Left forelimb (tissue), 1 donor: ENCODE data around the gene TMEM18.

Experiments used
- DNase-seq: peaks from one replicate; pipeline ENCODE4 v3.0.0-alpha.2; 2018; ENCODE audit warnings: low spot score

The TMEM18 gene

GRCh38 chr2:633371-633770 is 43.8 kb downstream of the TMEM18 start:
- peak; percentile 26 for DNase-seq

GRCh38 chr2:632471-632870 is 44.7 kb downstream of the TMEM18 start:
- no peak for DNase-seq

- DNase-seq, result no peak
These were observed 45.5 kb downstream of the TMEM18 start for GRCh38 chr2:631741-632140.

- DNase-seq, result no peak
These were observed 46.5 kb downstream of the TMEM18 start for GRCh38 chr2:630451-631320.

- no peak for DNase-seq
These were observed 47.2 kb downstream of the TMEM18 start for GRCh38 chr2:629961-630360.

- DNase-seq, result no peak
These were observed 48.6 kb downstream of the TMEM18 start for GRCh38 chr2:628651-629050.

- DNase-seq, result peak; percentile 25
These were observed 49.2 kb downstream of the TMEM18 start for GRCh38 chr2:627926-628560.

- peak; percentile 48 for DNase-seq
These were observed 49.9 kb downstream of the TMEM18 start for GRCh38 chr2:627340-627709.

- DNase-seq, result peak; percentile 15
These were observed 50.5 kb downstream of the TMEM18 start for GRCh38 chr2:626491-627339.

- DNase-seq, result peak; percentile 15
These were observed 51.5 kb downstream of the TMEM18 start for GRCh38 chr2:625415-626333.

GRCh38 chr2:624551-625347 is 52.5 kb downstream of the TMEM18 start:
- DNase-seq, result peak; percentile 46

- no peak for DNase-seq
These were observed 53.1 kb downstream of the TMEM18 start for GRCh38 chr2:624096-624495.

- peak; percentile 40 for DNase-seq
These were observed 53.9 kb downstream of the TMEM18 start for GRCh38 chr2:623130-623922.

GRCh38 chr2:622357-622756 is 54.8 kb downstream of the TMEM18 start:
- DNase-seq, result no peak

- DNase-seq, result peak; percentile 37
These were observed 55.7 kb downstream of the TMEM18 start for GRCh38 chr2:621303-622099.

- peak; percentile 40 for DNase-seq
These were observed 56.5 kb downstream of the TMEM18 start for GRCh38 chr2:620471-621302.

GRCh38 chr2:620004-620403 is 57.2 kb downstream of the TMEM18 start:
- no peak for DNase-seq

- peak; percentile 45 for DNase-seq
These were observed 58.7 kb downstream of the TMEM18 start for GRCh38 chr2:618422-618990.
